ENCODE results near the gene B4GALT5. TPM values are rescaled to one million over a fixed set of nuclear protein-coding genes. Genes with fewer than 3 reads are reported as not detected.

Gene B4GALT5
- polyA plus RNA-seq, 1 of the 3 experiments (the other 2 are of a cell fraction): 35.1 TPM

- Histone ChIP-seq H3K4me3 (ENCODE audit: low read depth in 2 of 2, low read length in 1 of 2) (no peak overlapping the region), H2AFZ (ENCODE audit: low read depth) (no peak overlapping the region), H3K4me2 (no peak overlapping the region), H3K9me3 (no peaks in the 10 kb centered on the region), H3K27me3 (ENCODE audit: insufficient read depth) (no peaks in the 10 kb centered on the region), H3K27ac (ENCODE audit: low read depth in 2 of 2, low read length in 1 of 2) (no peak overlapping the region), H3K9ac (no peak overlapping the region), H3K79me2 (ENCODE audit: insufficient read depth) (peaks cover 100% of the 10 kb centered on the region), H3F3A (replicated peaks; ENCODE audit: insufficient read depth) (peaks cover 11% of the 10 kb centered on the region), H4K20me1 (ENCODE audit: insufficient read depth) (peaks cover 90% of the 10 kb centered on the region), H3K9me2 (no peaks in the 10 kb centered on the region), H3K4me1 (ENCODE audit: control insufficient read depth in 1 of 2, insufficient read depth in 2 of 2, low read depth in 1 of 2, low read length in 1 of 2) (peaks cover 13 to 31% of the 10 kb centered on the region in 2 experiments), H3K36me3 (replicated peaks in 1 of 2; ENCODE audit: control insufficient read depth in 1 of 2, insufficient read depth in 2 of 2, low read length in 1 of 2) (no peaks in the 10 kb centered on the region)
- CTCF ChIA-PET: interaction anchor here (1.2 kb wide), 2 partner anchors 15 to 153 kb away, joined by 3 to 7 read pairs; no protein-coding TSS in a partner anchor
- WGBS (ENCODE audit: low lambda C conversion rate): 82% methylated on average over 5 of the region's 5 CpGs
- no peak for DNase-seq
- TF ChIP-seq SIN3A (IDR thresholded peaks at IDR 0.05; ENCODE audit: borderline replicate concordance, low read depth, low read length) (no peak), SMC3 (IDR thresholded peaks at IDR 0.05; ENCODE audit: low read depth, low read length) (no peak), RAD21 (IDR thresholded peaks at IDR 0.05; ENCODE audit: low read length) (no peak), TCF12 (IDR thresholded peaks at IDR 0.05) (no peak), YY1 (IDR thresholded peaks at IDR 0.05; ENCODE audit: low read depth) (no peak), TAF1 (IDR thresholded peaks at IDR 0.05; ENCODE audit: borderline replicate concordance, low read depth, low read length) (no peak)
- POLR2A ChIA-PET: no interaction called here
These were observed 20.1 kb downstream of the B4GALT5 start for GRCh38 chr20:49693435-49694171.

- DNase-seq: no peak
- no peak overlapping the region for H3K27ac ChIP-seq (ENCODE audit: low read depth in 2 of 2, low read length in 1 of 2)
- TF ChIP-seq FOSL2 (IDR thresholded peaks at IDR 0.05; ENCODE audit: borderline replicate concordance, low read depth) (no peak), MAX (IDR thresholded peaks at IDR 0.05; ENCODE audit: low read depth) (no peak), JUND (IDR thresholded peaks at IDR 0.05) (no peak), SMC3 (IDR thresholded peaks at IDR 0.05; ENCODE audit: low read depth, low read length) (no peak), NRF1 (IDR thresholded peaks at IDR 0.05; ENCODE audit: low read depth, low read length) (no peak), TAF1 (IDR thresholded peaks at IDR 0.05; ENCODE audit: borderline replicate concordance, low read depth, low read length) (no peak), GATA2 (CRISPR knock-in tag; IDR thresholded peaks at IDR 0.05) (no peak), USF1 (IDR thresholded peaks at IDR 0.05; ENCODE audit: borderline replicate concordance, low read depth) (no peak), TCF12 (IDR thresholded peaks at IDR 0.05) (no peak), RCOR1 (IDR thresholded peaks at IDR 0.05; ENCODE audit: low read length) (no peak), RFX5 (IDR thresholded peaks at IDR 0.05; ENCODE audit: low read length) (no peak), SIN3A (IDR thresholded peaks at IDR 0.05; ENCODE audit: borderline replicate concordance, low read depth, low read length) (no peak), USF2 (IDR thresholded peaks at IDR 0.05; ENCODE audit: borderline replicate concordance, low read depth, low read length) (no peak), PBX3 (IDR thresholded peaks at IDR 0.05) (no peak), POLR2AphosphoS5 (IDR thresholded peaks at IDR 0.05; ENCODE audit: low read depth, low read length) (no peak), EZH2phosphoT487 (IDR thresholded peaks at IDR 0.05; ENCODE audit: borderline replicate concordance, low read depth) (no peak), RXRA (IDR thresholded peaks at IDR 0.05; ENCODE audit: borderline replicate concordance, low read depth) (no peak), TEAD4 (IDR thresholded peaks at IDR 0.05; ENCODE audit: borderline replicate concordance, insufficient read depth) (no peak), RAD21 (IDR thresholded peaks at IDR 0.05; ENCODE audit: low read length) (no peak)
- H3K4me3 ChIP-seq (ENCODE audit: low read depth in 2 of 2, low read length in 1 of 2): no peak overlapping the region
- H3K36me3 ChIP-seq (replicated peaks in 1 of 2; ENCODE audit: control insufficient read depth in 1 of 2, insufficient read depth in 2 of 2, low read length in 1 of 2): no peaks in the 10 kb centered on the region
- no peaks in the 10 kb centered on the region for H3K27me3 ChIP-seq (ENCODE audit: insufficient read depth)
- H3K9me3 ChIP-seq: no peaks in the 10 kb centered on the region
- peaks cover 13% of the 10 kb centered on the region for H3F3A ChIP-seq (replicated peaks; ENCODE audit: insufficient read depth)
- H3K4me2 ChIP-seq: no peak overlapping the region
- peaks cover 14 to 36% of the 10 kb centered on the region in 2 experiments for H3K4me1 ChIP-seq (ENCODE audit: control insufficient read depth in 1 of 2, insufficient read depth in 2 of 2, low read depth in 1 of 2, low read length in 1 of 2)
- WGBS (ENCODE audit: low lambda C conversion rate): 59% methylated on average over 3 of the region's 3 CpGs
- no peak overlapping the region for H3K9ac ChIP-seq
- ChIA-PET CTCF (interaction anchor here (1.2 kb wide), 2 partner anchors 14 to 153 kb away, joined by 3 to 7 read pairs; no protein-coding TSS in a partner anchor), POLR2A (no interaction called here)
- H3K79me2 ChIP-seq (ENCODE audit: insufficient read depth): peaks cover 100% of the 10 kb centered on the region
- no peaks in the 10 kb centered on the region for H3K9me2 ChIP-seq
- peaks cover 84% of the 10 kb centered on the region for H4K20me1 ChIP-seq (ENCODE audit: insufficient read depth)
- no peak overlapping the region for H2AFZ ChIP-seq (ENCODE audit: low read depth)
These were observed 20.7 kb downstream of the B4GALT5 start for GRCh38 chr20:49692941-49693340.

Measured in SK-N-SH (cell line).